ENCODE results near the gene SNRNP40.

DNA sequence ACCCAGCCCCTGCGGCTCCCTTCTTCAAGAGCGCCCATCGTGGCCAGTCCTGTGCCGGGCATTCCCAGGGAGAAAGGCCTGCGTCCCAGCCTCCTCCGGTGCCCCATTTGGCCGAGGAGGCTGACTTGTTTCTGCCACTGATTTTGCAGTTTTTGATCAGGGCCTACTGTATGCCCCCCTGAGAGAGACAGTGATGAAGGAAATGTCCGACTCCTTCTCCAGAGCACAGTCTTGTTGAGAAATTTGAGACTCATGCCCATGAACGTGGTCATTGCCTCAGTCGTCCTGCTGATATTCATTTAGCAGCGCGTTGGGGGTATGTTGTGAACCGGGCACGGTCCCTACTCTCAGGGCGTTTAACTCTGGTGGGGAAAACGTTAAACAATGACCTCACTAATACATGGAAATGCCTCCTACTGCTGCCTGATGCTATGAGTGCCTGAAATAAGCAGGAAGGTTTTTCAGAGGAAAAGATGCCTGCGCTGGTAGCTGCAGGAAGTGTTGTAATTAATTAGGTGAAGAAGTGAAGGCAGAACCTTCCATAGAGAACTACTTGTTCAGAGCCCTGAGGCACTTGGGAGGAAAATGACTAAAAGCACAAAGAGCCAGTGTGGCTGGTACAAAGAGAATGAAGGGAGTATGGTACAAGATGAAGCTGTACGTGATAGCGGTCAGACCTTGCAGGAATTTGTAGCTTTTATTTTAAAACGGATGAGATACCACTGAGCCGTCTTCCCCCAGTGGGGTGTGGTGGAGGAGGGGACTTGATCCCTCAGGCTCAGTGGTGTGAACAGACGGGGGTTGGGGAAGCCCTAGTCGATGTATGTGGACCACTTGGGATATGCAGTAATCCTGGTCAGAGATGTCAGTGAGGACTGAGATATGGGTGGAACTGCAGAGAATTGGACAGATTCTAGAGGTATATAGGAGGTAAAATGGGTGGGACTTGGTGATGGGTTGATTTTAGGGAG is 974 bp upstream of the SNRNP40 start:
- TF ChIP-seq POLR2A (IDR thresholded peaks at IDR 0.05), result no peak
- TF ChIP-seq, protein P1, sequence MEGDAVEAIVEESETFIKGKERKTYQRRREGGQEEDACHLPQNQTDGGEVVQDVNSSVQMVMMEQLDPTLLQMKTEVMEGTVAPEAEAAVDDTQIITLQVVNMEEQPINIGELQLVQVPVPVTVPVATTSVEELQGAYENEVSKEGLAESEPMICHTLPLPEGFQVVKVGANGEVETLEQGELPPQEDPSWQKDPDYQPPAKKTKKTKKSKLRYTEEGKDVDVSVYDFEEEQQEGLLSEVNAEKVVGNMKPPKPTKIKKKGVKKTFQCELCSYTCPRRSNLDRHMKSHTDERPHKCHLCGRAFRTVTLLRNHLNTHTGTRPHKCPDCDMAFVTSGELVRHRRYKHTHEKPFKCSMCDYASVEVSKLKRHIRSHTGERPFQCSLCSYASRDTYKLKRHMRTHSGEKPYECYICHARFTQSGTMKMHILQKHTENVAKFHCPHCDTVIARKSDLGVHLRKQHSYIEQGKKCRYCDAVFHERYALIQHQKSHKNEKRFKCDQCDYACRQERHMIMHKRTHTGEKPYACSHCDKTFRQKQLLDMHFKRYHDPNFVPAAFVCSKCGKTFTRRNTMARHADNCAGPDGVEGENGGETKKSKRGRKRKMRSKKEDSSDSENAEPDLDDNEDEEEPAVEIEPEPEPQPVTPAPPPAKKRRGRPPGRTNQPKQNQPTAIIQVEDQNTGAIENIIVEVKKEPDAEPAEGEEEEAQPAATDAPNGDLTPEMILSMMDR (IDR thresholded peaks at IDR 0.05 in 4 of 5, conservative IDR thresholded peaks at IDR 0.05 in 1 of 5), result no peak
